Body of pancreas (tissue), 4 donors: ENCODE measurements around the gene BTNL9. TPM values are rescaled to one million over a fixed set of nuclear protein-coding genes. Genes with fewer than 3 reads are reported as not detected.

ENCODE experiments used
- ATAC-seq: fragments of 150-250 bp; one replicate; pipeline ENCODE4 v1.9.1; 2016
- DNase-seq, 4 donors: peaks; one replicate each; pipeline ENCODE4 v3.0.0-alpha.2; 2019
- H3K27ac ChIP-seq, 4 donors: fragments of 200-600 bp; sonication (generic); 1 replicate in 3 of 4; 2 replicates in 1 of 4; pipeline versions ENCODE4 v1.5.1 to v1.6.1; 2016 to 2019; ENCODE audit warnings: mild to moderate bottlenecking in 1 of 4, mixed read lengths in 1 of 4, moderate library complexity in 1 of 4
- H3K27me3 ChIP-seq, 2 donors: fragments of 200-600 bp; sonication (generic); one replicate each; pipeline ENCODE4 v1.6.0; 2016; ENCODE audit warnings: mild to moderate bottlenecking in 1 of 2
- H3K36me3 ChIP-seq, 2 donors: fragments of 200-600 bp; sonication (generic); replicated peaks in 1 of 2; 2 replicates each; pipeline ENCODE4 v1.5.1; 2016; ENCODE audit warnings: low read depth in 2 of 2; ENCODE audit not compliant: insufficient read depth in 1 of 2
- H3K4me1 ChIP-seq: fragments of 200-600 bp; sonication (generic); one replicate; pipeline ENCODE4 v1.6.0; 2016
- H3K4me3 ChIP-seq, 2 donors: fragments of 200-600 bp; sonication (generic); 1 replicate in 1 of 2; 2 replicates in 1 of 2; pipeline ENCODE4 v1.5.1; 2016 to 2019
- H3K9me3 ChIP-seq, 3 donors: fragments of 200-600 bp; sonication (generic); 1 replicate in 2 of 3; 2 replicates in 1 of 3; pipeline ENCODE4 v1.5.1; 2016
- POLR2A ChIP-seq, 3 donors: fragments of 450-650 bp; IDR thresholded peaks; one replicate each; pipeline ENCODE4 v1.6.1; 2016; ENCODE audit warnings: antibody characterized with exemption in 3 of 3, mild to moderate bottlenecking in 2 of 3
- WGBS, 2 donors: methylation state at CpG; one replicate each; pipeline ENCODE4 v1.1.5; 2017; 5-methylcytosine and 5-hydroxymethylcytosine counted together
- intact Hi-C: fragments of 100-400 bp; cut with DNase I; formaldehyde crosslinking; loops from one replicate; pipeline ENCODE4 v1.15.1; 2023
- total RNA-seq, 2 donors: library from RNA; depleted of rRNA; stranded (reverse); fragments of >200 nt; gene quantifications; one replicate each; pipeline ENCODE4 v1.1.0, GENCODE V29; 2016
- TF ChIP-seq, protein P1 (sequence below), 7 experiments: fragments of 450-650 bp in 4 of 7; fragments of 200-600 bp in 3 of 7; sonication (generic) in 3 of 7; IDR thresholded peaks; one replicate each; pipeline ENCODE4 v1.5.1; 2016 to 2019; ENCODE audit warnings: antibody characterized with exemption in 7 of 7

BTNL9 gene
- total RNA-seq, 2 donors from 2014 or later, result 20.2 to 41.5 TPM

GRCh38 chr5:181081989-181082388 is 41.9 kb downstream of the BTNL9 start:
- no peaks in the 10 kb centered on the region for H3K36me3 ChIP-seq
- H3K4me3 ChIP-seq, result no peak overlapping the region
- no peak for ATAC-seq
- no peak overlapping the region for H3K27ac ChIP-seq
- no peak for TF ChIP-seq POLR2A (IDR thresholded peaks at IDR 0.05)
- TF ChIP-seq, protein P1, sequence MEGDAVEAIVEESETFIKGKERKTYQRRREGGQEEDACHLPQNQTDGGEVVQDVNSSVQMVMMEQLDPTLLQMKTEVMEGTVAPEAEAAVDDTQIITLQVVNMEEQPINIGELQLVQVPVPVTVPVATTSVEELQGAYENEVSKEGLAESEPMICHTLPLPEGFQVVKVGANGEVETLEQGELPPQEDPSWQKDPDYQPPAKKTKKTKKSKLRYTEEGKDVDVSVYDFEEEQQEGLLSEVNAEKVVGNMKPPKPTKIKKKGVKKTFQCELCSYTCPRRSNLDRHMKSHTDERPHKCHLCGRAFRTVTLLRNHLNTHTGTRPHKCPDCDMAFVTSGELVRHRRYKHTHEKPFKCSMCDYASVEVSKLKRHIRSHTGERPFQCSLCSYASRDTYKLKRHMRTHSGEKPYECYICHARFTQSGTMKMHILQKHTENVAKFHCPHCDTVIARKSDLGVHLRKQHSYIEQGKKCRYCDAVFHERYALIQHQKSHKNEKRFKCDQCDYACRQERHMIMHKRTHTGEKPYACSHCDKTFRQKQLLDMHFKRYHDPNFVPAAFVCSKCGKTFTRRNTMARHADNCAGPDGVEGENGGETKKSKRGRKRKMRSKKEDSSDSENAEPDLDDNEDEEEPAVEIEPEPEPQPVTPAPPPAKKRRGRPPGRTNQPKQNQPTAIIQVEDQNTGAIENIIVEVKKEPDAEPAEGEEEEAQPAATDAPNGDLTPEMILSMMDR (IDR thresholded peaks at IDR 0.05), result no peak
- no peak for DNase-seq
- intact Hi-C loops, result no loop called here
- H3K9me3 ChIP-seq, result no peaks in the 10 kb centered on the region
- H3K4me1 ChIP-seq, result no peaks in the 10 kb centered on the region
- peaks cover 0 to 5% of the 10 kb centered on the region in 2 donors for H3K27me3 ChIP-seq

GRCh38 chr5:181084621-181085195 is 44.6 kb downstream of the BTNL9 start:
- Histone ChIP-seq H3K27me3 (peaks cover 0 to 5% of the 10 kb centered on the region in 2 donors), H3K9me3 (no peaks in the 10 kb centered on the region), H3K4me1 (no peaks in the 10 kb centered on the region), H3K36me3 (no peaks in the 10 kb centered on the region), H3K4me3 (no peak overlapping the region), H3K27ac (no peak overlapping the region)
- DNase-seq (no peak), ATAC-seq (no peak)
- TF ChIP-seq, protein P1 (IDR thresholded peaks at IDR 0.05), result no peak
- no peak for TF ChIP-seq POLR2A (IDR thresholded peaks at IDR 0.05)
- intact Hi-C loops, result no loop called here
- 31 to 57% methylated on average over 17 to 18 of the region's 18 CpGs for WGBS, 2 donors

DNA sequence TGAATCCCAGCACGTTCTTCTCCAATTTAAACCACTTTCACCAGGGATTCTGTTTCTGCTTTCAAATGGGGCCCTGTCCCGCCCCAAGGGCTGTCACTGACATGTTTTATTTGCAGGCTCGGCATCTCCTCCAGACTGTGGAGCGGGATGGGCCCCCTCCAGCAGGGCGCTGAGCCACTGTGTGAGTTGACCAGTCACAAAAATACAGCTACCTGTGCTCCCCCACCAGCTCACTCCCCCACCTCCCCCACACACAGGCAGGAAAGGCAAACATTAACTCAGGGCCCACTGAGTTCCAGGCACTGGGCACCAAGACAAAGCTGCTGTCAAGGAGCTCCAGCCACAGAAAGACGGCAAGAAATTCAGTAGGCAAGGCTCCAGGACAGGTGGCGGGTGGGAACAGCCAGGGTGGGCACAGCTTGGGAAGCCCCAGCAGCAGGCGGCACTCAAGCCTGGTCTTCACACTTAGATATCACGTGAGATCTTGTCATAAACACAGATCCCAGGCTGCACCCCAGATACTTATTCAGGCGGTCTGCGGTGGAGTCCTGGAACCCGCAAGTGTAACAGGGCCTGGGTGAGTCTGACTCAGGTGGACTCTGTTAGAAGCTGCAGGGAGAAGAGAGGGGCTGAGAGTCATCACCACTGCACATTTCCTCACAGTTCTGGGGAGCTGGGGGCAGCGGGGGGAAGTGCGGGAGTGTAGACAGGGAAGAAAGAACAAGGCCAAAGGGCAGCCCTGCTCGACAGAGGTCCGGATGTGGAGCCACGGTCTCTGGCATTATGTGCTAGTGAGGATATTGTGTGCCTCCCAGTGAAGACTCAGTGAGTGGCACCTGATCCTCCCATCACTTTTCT is 46.2 kb downstream of the BTNL9 start:
- 54 to 58% methylated on average over 13 to 17 of the region's 17 CpGs for WGBS, 2 donors
- no peak for ATAC-seq

GRCh38 chr5:181086884-181087205 is 46.8 kb downstream of the BTNL9 start:
- DNase-seq (no peak), ATAC-seq (no peak)
- H3K4me3 ChIP-seq, result no peak overlapping the region
- H3K4me1 ChIP-seq, result no peaks in the 10 kb centered on the region
- H3K27ac ChIP-seq, result no peak overlapping the region
- H3K36me3 ChIP-seq, result no peaks in the 10 kb centered on the region
- intact Hi-C loops, result no loop called here
- peaks cover 0 to 5% of the 10 kb centered on the region in 2 donors for H3K27me3 ChIP-seq
- TF ChIP-seq, protein P1 (IDR thresholded peaks at IDR 0.05), result no peak
- no peak for TF ChIP-seq POLR2A (IDR thresholded peaks at IDR 0.05)
- H3K9me3 ChIP-seq, result no peaks in the 10 kb centered on the region
- WGBS, 2 donors, result 42 to 47% methylated on average over 7 of the region's 7 CpGs

More for the DNA sequence above, 46.2 kb downstream of the BTNL9 start:
- intact Hi-C loops, result no loop called here
- Histone ChIP-seq H3K4me1 (no peaks in the 10 kb centered on the region), H3K27me3 (peaks cover 0 to 5% of the 10 kb centered on the region in 2 donors), H3K4me3 (no peak overlapping the region), H3K27ac (no peak overlapping the region), H3K36me3 (no peaks in the 10 kb centered on the region), H3K9me3 (no peaks in the 10 kb centered on the region)
- no peak for DNase-seq
- TF ChIP-seq, protein P1 (IDR thresholded peaks at IDR 0.05), result no peak
- no peak for TF ChIP-seq POLR2A (IDR thresholded peaks at IDR 0.05)
